B cell (primary cell): ENCODE data around the gene B4GALNT1. TPM values are rescaled to one million over a fixed set of nuclear protein-coding genes. Genes with fewer than 3 reads are reported as not detected.
"Not testable (repeated sequence)": the region's sequence is repeated elsewhere in the genome, so short reads cannot be mapped to it uniquely, and the experiment has no call there.

Experiments used
- ATAC-seq: fragments of 200-7000 bp; cut with Tn5 transposase; one replicate; pipeline ENCODE4 v1.10.0; 2021; ENCODE audit warnings: low read depth, mild to moderate bottlenecking, moderate number of reproducible peaks, moderate library complexity
- CTCF ChIA-PET: fragments of 350-600 bp; sonication (Branson Sonifier 250); formaldehyde crosslinking; loops from one replicate; lab custom pipeline; 2021; ENCODE audit warnings: antibody characterized with exemption, inconsistent platforms; lab: Charles Lee
- POLR2A ChIA-PET: fragments of 350-600 bp; sonication (Branson Sonifier 250); formaldehyde crosslinking; loops from one replicate; lab custom pipeline; 2021; ENCODE audit warnings: antibody characterized with exemption; lab: Charles Lee
- DNase-seq: peaks from one replicate; pipeline ENCODE4 v3.0.0; 2013
- H2AFZ ChIP-seq: 2 replicates; pipeline ENCODE4 v1.6.1; 2012; ENCODE audit warnings: mild to moderate bottlenecking, low read depth, low read length; ENCODE audit not compliant: insufficient read depth, poor library complexity, severe bottlenecking
- H3K27ac ChIP-seq, 2 donors: 1 replicate in 1 of 2; 2 replicates in 1 of 2; pipeline ENCODE4 v1.5.1; 2012 to 2013; ENCODE audit warnings: low read length in 2 of 2, mild to moderate bottlenecking in 2 of 2, moderate library complexity in 1 of 2
- H3K27me3 ChIP-seq, 4 experiments: fragments of 200-600 bp in 1 of 4; sonication (generic) in 1 of 4; replicated peaks in 1 of 4; 1 replicate in 2 of 4; 2 replicates in 2 of 4; pipeline versions ENCODE4 v1.6.1 to v1.7.0; 2013 to 2016; ENCODE audit warnings: low read length in 3 of 4, mild to moderate bottlenecking in 2 of 4, mixed read lengths in 1 of 4, moderate library complexity in 1 of 4; ENCODE audit not compliant: insufficient read depth in 4 of 4, control insufficient read depth in 3 of 4; ENCODE audit errors: control extremely low read depth in 1 of 4
- H3K36me3 ChIP-seq, 2 experiments: replicated peaks in 1 of 2; 1 replicate in 1 of 2; 2 replicates in 1 of 2; pipeline versions ENCODE4 v1.6.1 to v1.7.1; 2013; ENCODE audit warnings: low read length in 1 of 2; ENCODE audit not compliant: insufficient read depth in 2 of 2, control insufficient read depth in 1 of 2; ENCODE audit errors: control extremely low read depth in 1 of 2, extremely low read depth in 1 of 2
- H3K4me1 ChIP-seq, 2 donors: fragments of 200-600 bp in 1 of 2; sonication (generic) in 1 of 2; 1 replicate in 1 of 2; 2 replicates in 1 of 2; pipeline versions ENCODE4 v1.5.1 to v1.6.1; 2013 to 2017; ENCODE audit warnings: low read length in 2 of 2; ENCODE audit not compliant: control insufficient read depth in 2 of 2, insufficient read depth in 2 of 2
- H3K4me2 ChIP-seq: replicated peaks from 2 replicates; pipeline ENCODE3; 2012; ENCODE audit warnings: mild to moderate bottlenecking, low read depth, low read length; ENCODE audit not compliant: poor library complexity, severe bottlenecking
- H3K4me3 ChIP-seq, 5 experiments: fragments of 200-600 bp in 1 of 5; sonication (generic) in 1 of 5; 1 replicate in 3 of 5; 2 replicates in 2 of 5; pipeline versions ENCODE4 v1.5.1 to v1.7.0; 2011 to 2016; ENCODE audit warnings: low read length in 4 of 5, mild to moderate bottlenecking in 4 of 5, low read depth in 2 of 5, control low read depth in 1 of 5, moderate library complexity in 1 of 5; ENCODE audit not compliant: insufficient read depth in 1 of 5; ENCODE audit errors: control extremely low read depth in 1 of 5, extremely low read depth in 1 of 5
- H3K79me2 ChIP-seq: fragments of 200-600 bp; sonication (generic); one replicate; pipeline ENCODE4 v1.6.0; 2016; ENCODE audit warnings: low read length; ENCODE audit not compliant: control insufficient read depth, insufficient read depth
- H3K9ac ChIP-seq: fragments of 200-600 bp; sonication (generic); 2 replicates; pipeline ENCODE4 v1.6.1; 2017; ENCODE audit warnings: mild to moderate bottlenecking, low read length, moderate library complexity
- H3K9me3 ChIP-seq, 3 donors: one replicate each; pipeline versions ENCODE4 v1.6.1 to v1.7.1; 2013; ENCODE audit warnings: low read length in 2 of 3; ENCODE audit not compliant: control insufficient read depth in 2 of 3, insufficient read depth in 1 of 3; ENCODE audit errors: control extremely low read depth in 1 of 3
- H4K20me1 ChIP-seq: 2 replicates; pipeline ENCODE4 v1.6.0; 2012; ENCODE audit warnings: mild to moderate bottlenecking, low read length; ENCODE audit not compliant: insufficient read depth, control insufficient read depth, poor library complexity, severe bottlenecking
- H3K27ac Mint-ChIP-seq: one replicate; pipeline ENCODE4 v1.8.0; 2021; ENCODE audit warnings: mixed read lengths
- H3K27me3 Mint-ChIP-seq: one replicate; pipeline ENCODE4 v1.8.0; 2021; ENCODE audit warnings: mixed read lengths
- H3K4me1 Mint-ChIP-seq: one replicate; pipeline ENCODE4 v1.8.0; 2021; ENCODE audit warnings: mixed read lengths
- H3K4me3 Mint-ChIP-seq: one replicate; pipeline ENCODE4 v1.8.0; 2021; ENCODE audit warnings: mixed read lengths
- H3K9me3 Mint-ChIP-seq: one replicate; pipeline ENCODE4 v1.8.0; 2022; ENCODE audit warnings: mixed read lengths; ENCODE audit not compliant: insufficient read depth
- EZH2 ChIP-seq: IDR thresholded peaks from 2 replicates; pipeline ENCODE4 v1.6.1; 2012; ENCODE audit warnings: borderline replicate concordance, low read depth, mild to moderate bottlenecking, moderate library complexity, low read length; ENCODE audit not compliant: insufficient read depth, poor library complexity, severe bottlenecking
- WGBS: methylation state at CpG from one replicate; pipeline ENCODE4 v1.1.5; 2013; ENCODE audit warnings: missing lambda C conversion rate; ENCODE audit not compliant: insufficient coverage; 5-methylcytosine and 5-hydroxymethylcytosine counted together
- intact Hi-C: fragments of 100-400 bp; cut with micrococcal nuclease; formaldehyde crosslinking; loops from one replicate; pipeline ENCODE4 v1.10.0; 2022
- polyA plus RNA-seq: library from polyadenylated mRNA; depleted of rRNA; stranded (reverse); fragments of >200 nt; gene quantifications from 2 replicates; pipeline ENCODE4 v1.2.3, GENCODE V29; 2012
- total RNA-seq, 2 donors: library from RNA; stranded (reverse); fragments of 120-200 nt in 1 of 2; gene quantifications; 1 replicate in 1 of 2; 2 replicates in 1 of 2; pipeline versions ENCODE4 v1.2.3 to v1.2.4, GENCODE V29; 2013 to 2022
- TF ChIP-seq, protein P1 (sequence below): fragments of 200-600 bp; IDR thresholded peaks from one replicate; pipeline ENCODE4 v1.8.0; 2022; ENCODE audit warnings: antibody characterized with exemption, mild to moderate bottlenecking

The B4GALNT1 gene
- total and polyA plus RNA-seq, 2 donors (not counting 1 experiment from before 2014, with no cell fraction given) = 0.04 to 0.22 TPM

DNA sequence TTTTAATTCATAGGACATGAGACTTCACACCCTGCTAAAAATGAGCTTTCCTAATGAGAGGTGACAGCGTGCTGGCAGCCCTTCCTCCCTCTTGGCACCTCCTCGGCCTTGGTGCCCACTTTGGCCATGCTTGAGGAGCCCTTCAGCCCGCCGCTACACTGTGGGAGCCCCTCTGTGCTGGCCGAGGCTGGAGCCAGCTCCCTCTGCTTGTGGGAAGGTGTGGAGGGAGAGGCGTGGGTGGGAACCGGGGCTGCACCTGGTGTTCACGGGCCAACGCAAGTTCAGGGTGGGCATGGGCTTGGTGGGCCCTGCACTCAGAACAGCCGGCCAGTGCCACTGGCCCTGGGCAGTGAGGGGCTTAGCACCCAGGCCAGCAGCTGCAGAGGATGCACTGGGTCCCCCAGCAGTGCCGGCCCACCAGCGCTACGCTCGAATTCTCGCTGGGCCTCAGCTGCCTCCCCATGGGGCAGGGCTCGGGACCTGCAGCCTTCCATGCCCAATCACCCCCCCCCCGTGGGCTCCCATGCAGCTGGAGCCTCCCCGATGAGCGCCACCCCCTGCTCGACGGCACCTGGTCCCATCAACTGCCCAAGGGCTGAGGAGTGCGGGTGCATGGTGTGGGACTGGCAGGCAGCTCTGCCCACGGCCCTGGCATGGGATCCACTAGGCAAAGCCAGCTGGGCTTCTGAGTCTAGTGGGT lies 22.7 kb upstream of the B4GALNT1 start:
- ATAC-seq = no peak
- H3K4me1 Mint-ChIP-seq = no peaks in the 10 kb centered on the region
- H3K4me3 Mint-ChIP-seq = no peak overlapping the region
- 89% methylated on average over 22 of the region's 23 CpGs for WGBS
- Histone ChIP-seq H3K4me1 (no peaks in the 10 kb centered on the region), H2AFZ (no peak overlapping the region), H3K9me3 (peaks cover 0 to 7% (median 4%) of the 10 kb centered on the region in 3 donors), H3K4me2 (no peak overlapping the region), H3K79me2 (no peaks in the 10 kb centered on the region), H3K9ac (no peak overlapping the region), H3K4me3 (no peak overlapping the region), H3K27ac (no peak overlapping the region), H3K27me3 (peaks cover 0 to 5% (median 2%) of the 10 kb centered on the region in 4 experiments), H4K20me1 (no peaks in the 10 kb centered on the region), H3K36me3 (no peaks in the 10 kb centered on the region)
- intact Hi-C loops = no loop called here
- ChIA-PET POLR2A (no interaction called here), CTCF (interaction anchor here (0.7 to 0.8 kb wide), 2 partner anchors 73 to 383 kb away, joined by 3 read pairs; no protein-coding TSS in a partner anchor)
- peaks cover 19% of the 10 kb centered on the region for H3K27me3 Mint-ChIP-seq
- no peak for DNase-seq
- H3K9me3 Mint-ChIP-seq = peaks cover 1% of the 10 kb centered on the region
- TF ChIP-seq, protein P1, sequence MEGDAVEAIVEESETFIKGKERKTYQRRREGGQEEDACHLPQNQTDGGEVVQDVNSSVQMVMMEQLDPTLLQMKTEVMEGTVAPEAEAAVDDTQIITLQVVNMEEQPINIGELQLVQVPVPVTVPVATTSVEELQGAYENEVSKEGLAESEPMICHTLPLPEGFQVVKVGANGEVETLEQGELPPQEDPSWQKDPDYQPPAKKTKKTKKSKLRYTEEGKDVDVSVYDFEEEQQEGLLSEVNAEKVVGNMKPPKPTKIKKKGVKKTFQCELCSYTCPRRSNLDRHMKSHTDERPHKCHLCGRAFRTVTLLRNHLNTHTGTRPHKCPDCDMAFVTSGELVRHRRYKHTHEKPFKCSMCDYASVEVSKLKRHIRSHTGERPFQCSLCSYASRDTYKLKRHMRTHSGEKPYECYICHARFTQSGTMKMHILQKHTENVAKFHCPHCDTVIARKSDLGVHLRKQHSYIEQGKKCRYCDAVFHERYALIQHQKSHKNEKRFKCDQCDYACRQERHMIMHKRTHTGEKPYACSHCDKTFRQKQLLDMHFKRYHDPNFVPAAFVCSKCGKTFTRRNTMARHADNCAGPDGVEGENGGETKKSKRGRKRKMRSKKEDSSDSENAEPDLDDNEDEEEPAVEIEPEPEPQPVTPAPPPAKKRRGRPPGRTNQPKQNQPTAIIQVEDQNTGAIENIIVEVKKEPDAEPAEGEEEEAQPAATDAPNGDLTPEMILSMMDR = no peak
- no peak for TF ChIP-seq EZH2
- H3K27ac Mint-ChIP-seq = no peak overlapping the region

DNA sequence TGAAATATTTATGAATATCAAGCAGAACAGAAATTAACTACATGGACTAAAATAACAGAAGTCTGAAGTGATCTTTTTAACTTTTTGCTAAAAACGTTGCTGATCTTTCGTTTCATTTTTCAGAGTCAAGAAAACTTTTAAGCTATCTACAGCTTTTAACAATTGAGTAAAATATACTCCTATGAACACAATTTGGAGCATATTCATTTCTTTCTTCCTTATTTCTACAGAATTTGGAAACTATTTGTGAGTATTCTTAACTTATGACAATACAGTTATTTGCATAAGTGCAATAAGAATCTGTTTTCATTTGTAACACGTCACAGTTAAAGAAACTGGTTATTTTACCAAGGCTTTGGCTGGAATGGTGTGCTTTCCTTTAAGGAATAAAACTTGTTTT lies 21.0 kb upstream of the B4GALNT1 start:
- Histone ChIP-seq H3K79me2 (no peaks in the 10 kb centered on the region), H3K4me2 (no peak overlapping the region), H3K27ac (no peak overlapping the region), H3K36me3 (no peaks in the 10 kb centered on the region), H3K9me3 (peaks cover 0 to 7% (median 4%) of the 10 kb centered on the region in 3 donors), H3K27me3 (peaks cover 0 to 5% (median 0%) of the 10 kb centered on the region in 4 experiments), H4K20me1 (no peaks in the 10 kb centered on the region), H3K9ac (no peak overlapping the region), H3K4me1 (no peaks in the 10 kb centered on the region), H2AFZ (no peak overlapping the region), H3K4me3 (no peak overlapping the region)
- Mint-ChIP-seq H3K9me3 (peaks cover 1% of the 10 kb centered on the region), H3K27me3 (peaks cover 19% of the 10 kb centered on the region), H3K4me1 (no peaks in the 10 kb centered on the region), H3K27ac (no peak overlapping the region), H3K4me3 (no peak overlapping the region)
- ATAC-seq = no peak
- POLR2A ChIA-PET = no interaction called here
- TF ChIP-seq, protein P1 = no peak
- TF ChIP-seq EZH2 = no peak
- CTCF ChIA-PET = no interaction called here
- no peak for DNase-seq
- WGBS = no CpG with 5 or more reads among the region's 3 CpGs
- intact Hi-C loops = no loop called here

DNA sequence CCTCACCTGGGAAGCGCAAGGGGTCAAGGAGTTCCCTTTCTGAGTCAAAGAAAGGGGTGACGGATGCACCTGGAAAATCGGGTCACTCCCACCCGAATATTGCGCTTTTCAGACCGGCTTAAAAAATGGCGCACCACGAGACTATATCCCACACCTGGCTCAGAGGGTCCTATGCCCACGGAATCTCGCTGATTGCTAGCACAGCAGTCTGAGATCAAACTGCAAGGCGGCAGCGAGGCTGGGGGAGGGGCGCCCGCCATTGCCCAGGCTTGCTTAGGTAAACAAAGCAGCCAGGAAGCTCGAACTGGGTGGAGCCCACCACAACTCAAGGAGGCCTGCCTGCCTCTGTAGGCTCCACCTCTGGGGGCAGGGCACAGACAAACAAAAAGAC lies 13.7 kb upstream of the B4GALNT1 start:
- H2AFZ ChIP-seq, H3K4me1 Mint-ChIP-seq, H3K36me3 ChIP-seq, H3K9me3 Mint-ChIP-seq, H3K9ac ChIP-seq, H4K20me1 ChIP-seq, DNase-seq, H3K27ac Mint-ChIP-seq, H3K79me2 ChIP-seq, H3K4me3 Mint-ChIP-seq, ATAC-seq, H3K27ac ChIP-seq, H3K27me3 ChIP-seq, intact Hi-C loops, CTCF ChIA-PET, POLR2A ChIA-PET, H3K4me1 ChIP-seq, H3K4me3 ChIP-seq, H3K4me2 ChIP-seq: not testable (repeated sequence)
- H3K27me3 Mint-ChIP-seq = peaks cover 11% of the 10 kb centered on the region
- no CpG with 5 or more reads among the region's 15 CpGs for WGBS
- H3K9me3 ChIP-seq = peaks cover 0 to 11% (median 10%) of the 10 kb centered on the region in 3 donors
